SU-DHL-6 (cell line): ENCODE results near the gene VAC14.

ENCODE experiments used
- H2AFZ ChIP-seq: fragments of 200-600 bp; sonication (generic); 2 replicates; pipeline ENCODE4 v1.6.1; 2014; ENCODE audit warnings: low read depth, mild to moderate bottlenecking, moderate library complexity, mixed read lengths, antibody characterized with exemption, low read length; ENCODE audit not compliant: severe bottlenecking
- H3F3A ChIP-seq: fragments of 200-600 bp; shearing (Covaris generic); 2 replicates; pipeline ENCODE4 v1.6.0; 2016; ENCODE audit warnings: antibody characterized with exemption, mild to moderate bottlenecking; ENCODE audit not compliant: insufficient read depth
- H3K27ac ChIP-seq: fragments of 200-600 bp; sonication (generic); 2 replicates; pipeline ENCODE4 v1.5.1; 2016; ENCODE audit warnings: low read depth, mild to moderate bottlenecking, low read length, moderate library complexity, mixed read lengths
- H3K27me3 ChIP-seq: fragments of 200-600 bp; sonication (generic), shearing (Covaris generic); 2 replicates; pipeline ENCODE4 v1.6.0; 2014; ENCODE audit warnings: mild to moderate bottlenecking, low read length
- H3K36me3 ChIP-seq: fragments of 200-600 bp; sonication (generic); 2 replicates; pipeline ENCODE4 v1.6.1; 2014; ENCODE audit warnings: mild to moderate bottlenecking, low read length, mixed read lengths
- H3K4me2 ChIP-seq: fragments of 300-600, 200-600 bp; shearing (Covaris generic), sonication (generic); 2 replicates; pipeline ENCODE4 v1.6.0; 2014; ENCODE audit warnings: low read length, low read depth, mild to moderate bottlenecking; ENCODE audit not compliant: poor library complexity, severe bottlenecking
- H3K4me3 ChIP-seq: fragments of 200-600 bp; sonication (generic); 2 replicates; pipeline ENCODE4 v1.5.1; 2014; ENCODE audit warnings: antibody characterized with exemption, low read length, mild to moderate bottlenecking, mixed read lengths; ENCODE audit not compliant: insufficient read depth, poor library complexity, severe bottlenecking
- H3K79me2 ChIP-seq: fragments of 200-600 bp; sonication (generic); 2 replicates; pipeline ENCODE4 v1.6.1; 2014; ENCODE audit warnings: mild to moderate bottlenecking, low read length, moderate library complexity; ENCODE audit not compliant: insufficient read depth
- H3K9ac ChIP-seq: fragments of 200-600 bp; sonication (generic); 2 replicates; pipeline ENCODE4 v1.7.0; 2014; ENCODE audit warnings: mild to moderate bottlenecking, low read length
- H3K9me2 ChIP-seq: fragments of 200-600 bp; sonication (generic); replicated peaks from 2 replicates; pipeline ENCODE4 v1.6.1; 2014; ENCODE audit warnings: low read length; ENCODE audit not compliant: insufficient read depth
- H3K9me3 ChIP-seq: fragments of 200-600 bp; sonication (generic); 2 replicates; pipeline ENCODE4 v1.6.1; 2014; ENCODE audit warnings: low read length, mixed read lengths; ENCODE audit not compliant: insufficient read depth
- H4K20me1 ChIP-seq: fragments of 200-600 bp; sonication (generic); 2 replicates; pipeline ENCODE4 v1.6.1; 2014; ENCODE audit warnings: low read depth, mild to moderate bottlenecking, antibody characterized with exemption, low read length, moderate library complexity, mixed read lengths
- EZH2phosphoT487 ChIP-seq: fragments of 200-600 bp; sonication (generic), shearing (Covaris generic); conservative IDR thresholded peaks from 2 replicates; pipeline ENCODE4 v1.6.1; 2018; ENCODE audit warnings: mild to moderate bottlenecking, antibody characterized with exemption, low read length, moderate library complexity, mixed read lengths
- TF ChIP-seq, protein P1 (sequence below): fragments of 200-600 bp; sonication (generic); IDR thresholded peaks from one replicate; pipeline ENCODE4 v1.5.1; 2017; ENCODE audit warnings: antibody characterized with exemption, mild to moderate bottlenecking, low read length, moderate library complexity; ENCODE audit not compliant: insufficient read depth, poor library complexity, severe bottlenecking

Gene VAC14

DNA sequence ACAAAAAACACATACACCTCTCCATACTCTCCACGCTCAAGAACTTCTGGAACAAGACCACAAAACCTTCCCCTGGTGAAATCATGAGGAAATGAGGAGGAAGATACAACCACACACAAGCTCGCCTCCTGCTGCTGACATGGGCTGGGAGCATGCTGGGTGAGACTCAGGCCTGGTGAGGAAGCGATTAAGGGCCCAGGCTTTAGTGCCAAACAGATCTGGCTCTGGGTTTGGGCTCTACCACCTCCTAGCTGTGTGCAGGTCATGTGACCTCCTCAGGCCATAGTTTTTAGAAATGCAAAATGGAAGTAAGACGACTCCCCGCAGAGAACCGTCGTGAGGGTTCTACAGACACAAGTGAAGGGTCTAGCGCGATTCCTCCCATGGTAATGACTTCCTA, 41.3 kb downstream of the VAC14 start:
- H3K9me3 ChIP-seq, result no peaks in the 10 kb centered on the region
- no peaks in the 10 kb centered on the region for H3K36me3 ChIP-seq
- H3F3A ChIP-seq, result no peaks in the 10 kb centered on the region
- no peaks in the 10 kb centered on the region for H4K20me1 ChIP-seq
- H3K79me2 ChIP-seq, result no peaks in the 10 kb centered on the region
- TF ChIP-seq, protein P1, sequence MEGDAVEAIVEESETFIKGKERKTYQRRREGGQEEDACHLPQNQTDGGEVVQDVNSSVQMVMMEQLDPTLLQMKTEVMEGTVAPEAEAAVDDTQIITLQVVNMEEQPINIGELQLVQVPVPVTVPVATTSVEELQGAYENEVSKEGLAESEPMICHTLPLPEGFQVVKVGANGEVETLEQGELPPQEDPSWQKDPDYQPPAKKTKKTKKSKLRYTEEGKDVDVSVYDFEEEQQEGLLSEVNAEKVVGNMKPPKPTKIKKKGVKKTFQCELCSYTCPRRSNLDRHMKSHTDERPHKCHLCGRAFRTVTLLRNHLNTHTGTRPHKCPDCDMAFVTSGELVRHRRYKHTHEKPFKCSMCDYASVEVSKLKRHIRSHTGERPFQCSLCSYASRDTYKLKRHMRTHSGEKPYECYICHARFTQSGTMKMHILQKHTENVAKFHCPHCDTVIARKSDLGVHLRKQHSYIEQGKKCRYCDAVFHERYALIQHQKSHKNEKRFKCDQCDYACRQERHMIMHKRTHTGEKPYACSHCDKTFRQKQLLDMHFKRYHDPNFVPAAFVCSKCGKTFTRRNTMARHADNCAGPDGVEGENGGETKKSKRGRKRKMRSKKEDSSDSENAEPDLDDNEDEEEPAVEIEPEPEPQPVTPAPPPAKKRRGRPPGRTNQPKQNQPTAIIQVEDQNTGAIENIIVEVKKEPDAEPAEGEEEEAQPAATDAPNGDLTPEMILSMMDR, result no peak
- TF ChIP-seq EZH2phosphoT487, result no peak
- H3K9me2 ChIP-seq, result no peaks in the 10 kb centered on the region
- no peak overlapping the region for H3K9ac ChIP-seq
- no peak overlapping the region for H3K4me2 ChIP-seq
- H3K27me3 ChIP-seq, result no peaks in the 10 kb centered on the region
- H2AFZ ChIP-seq, result no peak overlapping the region
- H3K27ac ChIP-seq, result no peak overlapping the region
- no peak overlapping the region for H3K4me3 ChIP-seq

DNA sequence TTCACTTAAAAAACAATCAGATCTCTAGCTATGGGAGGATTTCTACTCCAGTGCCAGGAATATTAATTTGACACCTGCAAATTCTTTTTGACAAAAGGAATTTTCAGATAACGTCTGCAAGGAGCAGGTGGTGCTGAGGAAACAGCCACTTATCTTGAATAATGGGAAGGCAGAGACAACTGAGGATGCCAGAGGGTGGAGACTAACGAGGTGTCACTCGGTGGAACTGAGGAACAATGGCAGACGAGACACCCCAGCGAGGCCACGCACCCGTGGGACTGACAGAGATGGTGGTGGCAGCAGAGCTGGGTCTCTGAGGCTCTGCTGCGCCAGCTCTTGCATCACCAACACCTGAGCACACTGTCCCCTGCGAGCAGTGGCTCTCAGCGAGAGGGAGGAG, 42.2 kb downstream of the VAC14 start:
- Histone ChIP-seq H3K4me3 (no peak overlapping the region), H3K4me2 (no peak overlapping the region), H3K36me3 (no peaks in the 10 kb centered on the region), H3K27me3 (no peaks in the 10 kb centered on the region), H2AFZ (no peak overlapping the region), H3F3A (no peaks in the 10 kb centered on the region), H3K9me2 (no peaks in the 10 kb centered on the region), H3K9me3 (no peaks in the 10 kb centered on the region), H3K27ac (no peak overlapping the region), H4K20me1 (no peaks in the 10 kb centered on the region), H3K9ac (no peak overlapping the region), H3K79me2 (no peaks in the 10 kb centered on the region)
- TF ChIP-seq EZH2phosphoT487, result no peak
- TF ChIP-seq, protein P1, result no peak

DNA sequence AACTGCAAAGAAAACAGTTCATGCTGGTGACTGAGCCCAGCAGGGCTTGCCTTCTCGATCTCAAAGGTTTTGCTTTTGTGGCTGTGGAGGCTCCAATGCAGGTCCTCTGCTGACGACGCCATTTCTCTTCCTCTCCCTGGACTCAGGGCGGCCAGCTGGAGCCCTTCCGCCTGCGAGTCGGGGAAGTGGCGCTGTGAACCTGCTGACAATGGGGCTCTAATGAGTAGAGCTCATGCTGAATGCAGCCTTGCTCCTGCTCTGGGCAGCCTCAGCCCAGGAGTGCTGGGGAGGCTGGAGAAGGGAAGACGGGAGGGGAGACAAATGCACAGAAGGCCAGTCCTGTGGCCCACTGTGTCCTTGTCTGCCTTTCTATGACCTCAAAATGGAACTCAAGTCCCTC, 43.8 kb downstream of the VAC14 start:
- Histone ChIP-seq H4K20me1 (no peaks in the 10 kb centered on the region), H3K27ac (no peak overlapping the region), H3K27me3 (no peaks in the 10 kb centered on the region), H3K4me3 (no peak overlapping the region), H3K9ac (no peak overlapping the region), H3K4me2 (no peak overlapping the region), H3K9me3 (no peaks in the 10 kb centered on the region), H3K36me3 (no peaks in the 10 kb centered on the region), H2AFZ (no peak overlapping the region), H3F3A (no peaks in the 10 kb centered on the region), H3K9me2 (no peaks in the 10 kb centered on the region), H3K79me2 (no peaks in the 10 kb centered on the region)
- TF ChIP-seq EZH2phosphoT487, result no peak
- TF ChIP-seq, protein P1, result no peak

DNA sequence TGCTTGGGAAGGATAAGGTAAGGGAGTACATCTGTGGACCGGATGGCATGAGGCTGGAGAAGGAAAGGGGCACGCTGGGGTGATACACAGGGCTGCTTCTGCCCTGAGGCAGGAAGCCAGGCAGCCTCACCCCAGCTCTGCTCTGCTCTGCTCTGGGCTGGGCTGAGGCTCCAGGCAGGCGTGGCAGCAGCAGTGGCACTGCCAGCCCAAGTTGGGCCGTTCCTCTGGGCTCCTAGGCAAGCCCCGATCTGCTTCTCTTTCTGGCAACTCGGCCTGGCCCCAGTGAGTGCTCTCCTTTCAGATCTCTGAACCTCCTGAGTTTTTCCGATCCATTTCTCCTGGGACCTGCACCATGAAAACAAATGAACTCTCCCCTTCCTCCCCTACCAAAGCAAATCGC, 44.9 kb downstream of the VAC14 start:
- Histone ChIP-seq H2AFZ (no peak overlapping the region), H3K9ac (no peak overlapping the region), H3K27me3 (no peaks in the 10 kb centered on the region), H3K79me2 (no peaks in the 10 kb centered on the region), H3K36me3 (no peaks in the 10 kb centered on the region), H3K9me2 (no peaks in the 10 kb centered on the region), H4K20me1 (no peaks in the 10 kb centered on the region), H3K4me2 (no peak overlapping the region), H3K9me3 (no peaks in the 10 kb centered on the region), H3K27ac (no peak overlapping the region), H3F3A (no peaks in the 10 kb centered on the region), H3K4me3 (no peak overlapping the region)
- no peak for TF ChIP-seq EZH2phosphoT487
- TF ChIP-seq, protein P1, result no peak
